ENCODE data around the gene KRT79. TPM values are rescaled to one million over a fixed set of nuclear protein-coding genes. Genes with fewer than 3 reads are reported as not detected.

Gene KRT79
- total and polyA plus RNA-seq, 9 of the 15 experiments (the other 6 are each of a cell fraction or from before 2014, with no cell fraction given) = 0.03 to 2.3 (median 0.23) TPM; not detected in 2

- TF ChIP-seq, protein P1, sequence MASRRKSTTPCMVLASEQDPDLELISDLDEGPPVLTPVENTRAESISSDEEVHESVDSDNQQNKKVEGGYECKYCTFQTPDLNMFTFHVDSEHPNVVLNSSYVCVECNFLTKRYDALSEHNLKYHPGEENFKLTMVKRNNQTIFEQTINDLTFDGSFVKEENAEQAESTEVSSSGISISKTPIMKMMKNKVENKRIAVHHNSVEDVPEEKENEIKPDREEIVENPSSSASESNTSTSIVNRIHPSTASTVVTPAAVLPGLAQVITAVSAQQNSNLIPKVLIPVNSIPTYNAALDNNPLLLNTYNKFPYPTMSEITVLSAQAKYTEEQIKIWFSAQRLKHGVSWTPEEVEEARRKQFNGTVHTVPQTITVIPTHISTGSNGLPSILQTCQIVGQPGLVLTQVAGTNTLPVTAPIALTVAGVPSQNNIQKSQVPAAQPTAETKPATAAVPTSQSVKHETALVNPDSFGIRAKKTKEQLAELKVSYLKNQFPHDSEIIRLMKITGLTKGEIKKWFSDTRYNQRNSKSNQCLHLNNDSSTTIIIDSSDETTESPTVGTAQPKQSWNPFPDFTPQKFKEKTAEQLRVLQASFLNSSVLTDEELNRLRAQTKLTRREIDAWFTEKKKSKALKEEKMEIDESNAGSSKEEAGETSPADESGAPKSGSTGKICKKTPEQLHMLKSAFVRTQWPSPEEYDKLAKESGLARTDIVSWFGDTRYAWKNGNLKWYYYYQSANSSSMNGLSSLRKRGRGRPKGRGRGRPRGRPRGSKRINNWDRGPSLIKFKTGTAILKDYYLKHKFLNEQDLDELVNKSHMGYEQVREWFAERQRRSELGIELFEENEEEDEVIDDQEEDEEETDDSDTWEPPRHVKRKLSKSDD (conservative IDR thresholded peaks at IDR 0.05; ENCODE audit: low read length) = no peak
- TF ChIP-seq TCFL5 (CRISPR knock-in tag; conservative IDR thresholded peaks at IDR 0.05) = no peak
- TF ChIP-seq ZNF785 (CRISPR knock-in tag; IDR thresholded peaks at IDR 0.05) = no peak
- peak; percentile 78 for TF ChIP-seq JUN (IDR thresholded peaks at IDR 0.05; ENCODE audit: borderline replicate concordance, low read depth, low read length)
- TF ChIP-seq JUN (CRISPR knock-in tag; IDR thresholded peaks at IDR 0.05; ENCODE audit: borderline replicate concordance) = no peak
- TF ChIP-seq TARDBP (IDR thresholded peaks at IDR 0.05) = 0 out of 2 replicates have a peak, but pooled peaks have one; percentile 25
- no peak for TF ChIP-seq CHAMP1 (IDR thresholded peaks at IDR 0.05)
- TF ChIP-seq, protein P2, sequence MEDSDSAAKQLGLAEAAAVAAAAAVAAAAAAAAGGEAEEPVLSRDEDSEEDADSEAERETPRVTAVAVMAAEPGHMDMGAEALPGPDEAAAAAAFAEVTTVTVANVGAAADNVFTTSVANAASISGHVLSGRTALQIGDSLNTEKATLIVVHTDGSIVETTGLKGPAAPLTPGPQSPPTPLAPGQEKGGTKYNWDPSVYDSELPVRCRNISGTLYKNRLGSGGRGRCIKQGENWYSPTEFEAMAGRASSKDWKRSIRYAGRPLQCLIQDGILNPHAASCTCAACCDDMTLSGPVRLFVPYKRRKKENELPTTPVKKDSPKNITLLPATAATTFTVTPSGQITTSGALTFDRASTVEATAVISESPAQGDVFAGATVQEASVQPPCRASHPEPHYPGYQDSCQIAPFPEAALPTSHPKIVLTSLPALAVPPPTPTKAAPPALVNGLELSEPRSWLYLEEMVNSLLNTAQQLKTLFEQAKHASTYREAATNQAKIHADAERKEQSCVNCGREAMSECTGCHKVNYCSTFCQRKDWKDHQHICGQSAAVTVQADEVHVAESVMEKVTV (CRISPR knock-in tag; IDR thresholded peaks at IDR 0.05) = no peak
- peak in 1 of 2 experiments; percentile 12; a peak in 1 of 4 replicates for TF ChIP-seq TRIM24 (IDR thresholded peaks at IDR 0.05)
- no peak for TF ChIP-seq ZNF75A (CRISPR knock-in tag; IDR thresholded peaks at IDR 0.05)
- no peak for TF ChIP-seq CHD1 (IDR thresholded peaks at IDR 0.05; ENCODE audit: low read length)
- peak; percentile 99 for TF ChIP-seq EGR1 (conservative IDR thresholded peaks at IDR 0.05)
- TF ChIP-seq, protein P3, sequence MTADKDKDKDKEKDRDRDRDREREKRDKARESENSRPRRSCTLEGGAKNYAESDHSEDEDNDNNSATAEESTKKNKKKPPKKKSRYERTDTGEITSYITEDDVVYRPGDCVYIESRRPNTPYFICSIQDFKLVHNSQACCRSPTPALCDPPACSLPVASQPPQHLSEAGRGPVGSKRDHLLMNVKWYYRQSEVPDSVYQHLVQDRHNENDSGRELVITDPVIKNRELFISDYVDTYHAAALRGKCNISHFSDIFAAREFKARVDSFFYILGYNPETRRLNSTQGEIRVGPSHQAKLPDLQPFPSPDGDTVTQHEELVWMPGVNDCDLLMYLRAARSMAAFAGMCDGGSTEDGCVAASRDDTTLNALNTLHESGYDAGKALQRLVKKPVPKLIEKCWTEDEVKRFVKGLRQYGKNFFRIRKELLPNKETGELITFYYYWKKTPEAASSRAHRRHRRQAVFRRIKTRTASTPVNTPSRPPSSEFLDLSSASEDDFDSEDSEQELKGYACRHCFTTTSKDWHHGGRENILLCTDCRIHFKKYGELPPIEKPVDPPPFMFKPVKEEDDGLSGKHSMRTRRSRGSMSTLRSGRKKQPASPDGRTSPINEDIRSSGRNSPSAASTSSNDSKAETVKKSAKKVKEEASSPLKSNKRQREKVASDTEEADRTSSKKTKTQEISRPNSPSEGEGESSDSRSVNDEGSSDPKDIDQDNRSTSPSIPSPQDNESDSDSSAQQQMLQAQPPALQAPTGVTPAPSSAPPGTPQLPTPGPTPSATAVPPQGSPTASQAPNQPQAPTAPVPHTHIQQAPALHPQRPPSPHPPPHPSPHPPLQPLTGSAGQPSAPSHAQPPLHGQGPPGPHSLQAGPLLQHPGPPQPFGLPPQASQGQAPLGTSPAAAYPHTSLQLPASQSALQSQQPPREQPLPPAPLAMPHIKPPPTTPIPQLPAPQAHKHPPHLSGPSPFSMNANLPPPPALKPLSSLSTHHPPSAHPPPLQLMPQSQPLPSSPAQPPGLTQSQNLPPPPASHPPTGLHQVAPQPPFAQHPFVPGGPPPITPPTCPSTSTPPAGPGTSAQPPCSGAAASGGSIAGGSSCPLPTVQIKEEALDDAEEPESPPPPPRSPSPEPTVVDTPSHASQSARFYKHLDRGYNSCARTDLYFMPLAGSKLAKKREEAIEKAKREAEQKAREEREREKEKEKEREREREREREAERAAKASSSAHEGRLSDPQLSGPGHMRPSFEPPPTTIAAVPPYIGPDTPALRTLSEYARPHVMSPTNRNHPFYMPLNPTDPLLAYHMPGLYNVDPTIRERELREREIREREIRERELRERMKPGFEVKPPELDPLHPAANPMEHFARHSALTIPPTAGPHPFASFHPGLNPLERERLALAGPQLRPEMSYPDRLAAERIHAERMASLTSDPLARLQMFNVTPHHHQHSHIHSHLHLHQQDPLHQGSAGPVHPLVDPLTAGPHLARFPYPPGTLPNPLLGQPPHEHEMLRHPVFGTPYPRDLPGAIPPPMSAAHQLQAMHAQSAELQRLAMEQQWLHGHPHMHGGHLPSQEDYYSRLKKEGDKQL (CRISPR knock-in tag; IDR thresholded peaks at IDR 0.05; ENCODE audit: borderline replicate concordance) = no peak
- TF ChIP-seq HDGF (IDR thresholded peaks at IDR 0.05) = no peak
- TF ChIP-seq ZNF165 (CRISPR knock-in tag; IDR thresholded peaks at IDR 0.05; ENCODE audit: borderline replicate concordance) = no peak
Observed at GRCh38 chr12:52836042-52836466, 1.9 kb upstream of the KRT79 start (continued).

Data from K562 (cell line).